NCI-H2107 treated with DMSO at 0.1 percent for 48 hours (cell line): Measurements from ENCODE around the gene SSR4.
"Not testable (repeated sequence)": the region's sequence is repeated elsewhere in the genome, so short reads cannot be mapped to it uniquely, and the experiment has no call there.

Experiments
- DNase-seq: peaks from one replicate; lab custom pipeline; 2025; ENCODE audit not compliant: unreplicated experiment; lab: John Stamatoyannopoulos, UW

The SSR4 gene

GRCh38 chrX:153803211-153804099, 9.0 kb downstream of the SSR4 start:
- DNase-seq, result no peak

- no peak for DNase-seq
Measured at GRCh38 chrX:153804100-153804595, 9.7 kb downstream of the SSR4 start.

DNA sequence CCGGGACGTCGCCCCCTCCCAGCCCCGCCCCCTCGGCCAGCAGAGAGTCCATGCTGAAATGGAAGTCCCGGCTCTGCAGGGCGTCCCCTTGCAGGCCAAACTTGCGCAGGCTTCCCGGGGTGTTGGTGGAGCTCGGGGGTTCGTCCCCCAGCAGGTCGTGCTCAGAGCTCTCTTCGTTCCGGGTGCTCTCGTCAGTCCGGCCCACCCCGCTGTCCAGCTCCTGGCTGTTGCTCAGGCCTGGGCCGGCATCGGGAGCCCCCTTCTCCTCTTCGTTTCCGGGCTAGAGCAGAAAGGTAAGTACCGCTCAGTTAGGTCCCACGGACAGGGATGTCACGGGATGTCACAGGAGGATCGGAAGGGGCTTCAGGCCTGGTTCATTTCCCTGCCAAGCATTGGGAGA, 10.2 kb downstream of the SSR4 start:
- no peak for DNase-seq

DNA sequence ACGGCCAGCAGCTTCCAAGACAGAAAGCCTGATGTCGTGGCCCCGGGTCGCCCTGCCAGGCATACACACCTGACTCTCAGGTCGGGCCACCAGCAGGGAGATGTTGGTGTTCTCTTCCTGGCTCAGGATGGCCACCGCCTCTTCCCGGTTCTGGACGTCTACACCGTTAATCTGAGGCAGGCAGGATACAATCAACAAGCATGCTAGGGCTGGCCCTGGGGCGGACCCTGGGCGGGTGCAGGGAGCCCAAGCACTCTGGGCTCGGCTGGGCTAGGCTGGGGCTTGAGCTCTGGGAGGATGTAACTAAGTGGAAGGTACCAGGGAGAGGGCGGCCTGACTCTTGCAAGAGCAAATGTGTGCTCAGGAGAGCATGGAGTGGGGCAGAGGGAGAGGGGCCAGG, 11.0 kb downstream of the SSR4 start:
- DNase-seq, result no peak

- DNase-seq, result no peak
Measured at GRCh38 chrX:153806999-153807575, 12.6 kb downstream of the SSR4 start.

DNA sequence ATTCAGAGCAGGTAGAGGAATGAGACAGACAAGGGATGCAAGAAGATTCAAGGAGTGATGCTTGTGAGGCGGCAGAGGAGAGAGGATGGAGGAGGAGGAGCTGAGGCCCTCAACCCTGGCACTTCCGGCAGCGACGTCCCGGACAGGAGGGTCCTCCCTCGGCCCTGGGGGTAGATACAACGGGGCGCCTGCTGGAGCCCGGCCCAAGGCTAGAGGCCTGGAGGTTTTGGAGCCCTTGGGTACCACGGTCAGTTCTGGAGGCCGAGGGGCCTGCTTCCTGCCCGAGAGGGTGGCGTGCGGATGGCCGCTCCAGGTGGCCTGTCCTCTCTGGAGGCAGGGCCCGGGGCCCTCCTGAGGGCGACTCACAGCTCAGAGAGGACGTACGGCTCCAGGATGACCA, 13.5 kb downstream of the SSR4 start:
- DNase-seq, result no peak

- DNase-seq, result no peak
Measured at GRCh38 chrX:153812220-153812619, 17.8 kb downstream of the SSR4 start.

DNA sequence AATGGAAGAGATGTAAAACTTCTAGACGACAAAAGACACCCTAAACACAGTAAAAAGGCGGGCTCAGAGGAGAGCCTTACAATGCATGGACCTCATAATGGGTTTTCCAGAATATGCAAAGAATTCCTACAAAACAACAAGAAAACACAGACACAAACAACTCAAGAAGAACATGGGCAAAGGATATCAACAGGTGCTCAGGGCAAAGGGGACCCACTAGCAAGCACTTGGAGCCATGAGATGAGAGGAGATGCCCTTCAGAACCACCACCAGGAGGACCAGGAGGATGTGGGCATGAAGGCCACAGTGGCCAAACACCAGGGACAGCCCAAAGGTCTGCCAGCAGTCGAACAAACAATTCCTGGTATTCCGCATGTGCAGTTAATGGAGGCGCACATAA, 18.7 kb downstream of the SSR4 start:
- no peak for DNase-seq

GRCh38 chrX:153814591-153815315, 20.3 kb downstream of the SSR4 start:
- no peak for DNase-seq

DNA sequence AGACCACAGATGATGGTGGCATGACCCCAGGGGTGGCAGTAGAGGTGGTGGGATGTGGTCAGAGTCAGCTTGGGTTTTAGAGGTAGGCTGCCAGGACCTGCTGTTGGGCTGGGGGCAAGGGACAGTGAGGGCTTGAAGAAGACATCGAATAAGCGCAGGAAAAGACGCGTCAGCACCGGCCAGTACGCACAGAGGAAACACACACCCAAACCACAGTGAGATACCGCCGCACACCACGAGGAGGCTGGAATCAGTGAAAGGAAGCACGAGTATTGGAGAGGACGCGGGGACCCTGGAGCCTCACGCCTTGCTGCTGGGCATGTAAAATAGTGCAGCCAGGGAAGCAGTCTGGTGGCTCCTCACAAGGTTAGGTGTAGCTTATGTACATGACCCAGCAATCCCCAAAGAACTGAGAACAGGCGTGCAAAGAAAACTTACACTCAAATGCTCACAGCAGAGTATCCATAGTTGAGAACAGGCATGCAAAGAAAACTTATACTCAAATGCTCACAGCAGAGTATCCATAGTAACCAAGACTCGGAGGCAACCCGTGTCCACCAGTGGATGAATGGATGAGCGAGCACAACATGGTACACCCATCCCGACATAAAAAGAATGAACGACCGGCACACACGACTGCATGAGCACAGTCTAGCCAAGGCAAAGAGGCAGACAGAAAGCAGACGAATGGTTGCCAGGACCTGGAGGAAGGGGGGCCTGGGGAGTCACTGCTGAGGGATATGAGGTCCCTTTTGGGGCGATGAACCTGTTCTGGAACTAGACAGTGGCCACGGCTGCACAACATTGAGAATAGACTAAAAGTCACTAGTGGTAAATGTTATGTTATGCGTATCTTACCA, 22.6 kb downstream of the SSR4 start:
- DNase-seq, result no peak

GRCh38 chrX:153818064-153818463, 23.6 kb downstream of the SSR4 start:
- not testable (repeated sequence) for DNase-seq

DNA sequence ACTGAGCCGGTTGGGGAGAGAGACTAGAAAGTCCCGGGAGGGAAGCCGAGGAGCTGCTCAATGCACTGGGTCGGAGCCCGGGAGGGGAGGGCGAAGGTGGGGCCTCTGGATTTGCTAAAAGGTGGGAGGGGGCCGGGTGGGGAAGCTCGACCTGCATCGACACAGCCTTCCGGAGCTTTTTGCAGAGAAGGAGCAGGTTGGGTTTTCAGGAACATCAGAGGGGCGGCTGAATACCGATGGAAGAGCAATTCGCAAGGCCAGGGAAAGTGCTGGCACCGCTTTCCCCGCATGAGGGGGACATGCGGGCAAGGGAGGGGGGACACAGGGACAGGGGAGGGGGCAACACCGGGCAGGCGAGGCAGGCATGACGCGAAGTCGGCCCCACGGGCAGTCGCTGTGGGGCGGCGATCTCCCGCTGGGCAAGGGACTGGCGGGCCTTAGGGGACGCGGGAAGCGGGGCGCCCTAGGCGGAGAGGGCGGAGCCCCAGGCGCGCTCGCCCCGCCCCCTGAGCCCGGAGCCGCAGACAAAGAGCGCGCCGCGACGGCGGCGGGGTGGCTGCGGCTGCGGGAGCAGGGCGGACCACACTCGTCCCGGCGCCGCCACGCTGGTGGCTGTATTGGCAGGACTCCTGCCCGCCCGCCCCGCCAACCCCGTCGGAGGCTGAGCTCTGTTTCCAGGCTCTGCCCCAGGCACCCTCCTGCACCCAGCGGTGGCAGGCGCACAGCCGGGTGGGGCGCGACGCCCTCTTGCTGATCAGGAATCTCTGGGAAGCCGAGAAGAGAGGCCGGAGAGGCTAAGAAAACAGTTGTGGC, 24.3 kb downstream of the SSR4 start:
- no peak for DNase-seq

GRCh38 chrX:153819384-153820040, 25.0 kb downstream of the SSR4 start:
- DNase-seq, result no peak

DNA sequence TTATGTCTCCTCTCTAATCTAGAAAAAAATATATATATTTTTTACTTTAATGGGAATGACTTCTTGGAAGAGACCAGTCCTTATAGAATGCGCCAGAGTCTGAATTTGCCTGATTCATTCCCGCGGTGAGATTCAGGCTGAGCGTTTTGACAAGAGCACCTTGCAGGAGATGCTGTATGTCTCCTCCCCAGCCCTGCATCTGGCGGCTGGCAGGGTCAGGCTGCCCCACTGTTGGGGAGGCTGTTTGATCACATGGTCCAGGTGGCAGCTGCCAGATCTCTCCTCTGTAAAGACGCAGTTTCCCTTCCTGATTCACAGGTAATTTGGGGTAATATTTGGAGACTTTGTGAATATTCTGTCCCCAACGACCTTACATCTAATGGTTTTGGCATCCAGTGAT, 26.1 kb downstream of the SSR4 start:
- no peak for DNase-seq

DNA sequence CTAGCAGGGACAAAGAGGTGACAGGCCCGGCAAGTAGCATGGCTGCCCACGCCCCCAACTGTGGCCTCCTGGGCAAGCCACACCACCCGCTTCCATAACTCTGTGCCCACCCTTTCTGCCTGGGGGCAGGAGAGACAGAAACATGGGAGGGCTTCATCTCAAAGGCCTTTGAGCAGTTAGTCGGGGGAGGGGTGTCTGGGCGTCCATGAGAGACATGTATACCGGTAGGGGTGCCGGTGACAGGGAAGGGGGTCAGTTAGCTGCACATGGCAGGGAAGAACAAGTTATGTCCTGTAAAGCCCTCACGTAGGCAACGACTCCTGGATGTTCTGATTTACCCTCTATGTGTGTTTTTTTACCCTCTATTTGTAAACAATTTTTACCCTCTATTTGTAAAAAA, 26.6 kb downstream of the SSR4 start:
- no peak for DNase-seq

DNA sequence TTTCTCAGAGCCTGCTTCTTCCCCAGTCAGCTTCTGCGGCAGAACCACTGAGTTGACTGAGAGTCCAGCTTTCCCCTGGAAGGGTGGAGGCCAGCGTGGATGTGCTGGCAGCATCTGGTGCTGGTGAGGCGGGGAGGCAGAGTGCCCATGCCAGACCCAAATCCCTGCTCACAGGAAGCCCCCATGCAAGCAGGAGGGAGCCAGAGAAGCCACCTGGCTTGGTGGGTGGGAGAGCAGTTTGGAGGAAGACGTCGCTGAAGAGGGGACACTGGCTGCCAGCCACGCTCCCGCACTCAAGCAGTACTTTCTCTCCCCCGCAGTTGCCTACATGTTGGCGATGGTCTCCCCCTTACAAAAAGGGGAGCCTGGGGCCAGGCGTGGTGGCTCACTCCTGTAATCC, 29.9 kb downstream of the SSR4 start:
- DNase-seq, result no peak

DNA sequence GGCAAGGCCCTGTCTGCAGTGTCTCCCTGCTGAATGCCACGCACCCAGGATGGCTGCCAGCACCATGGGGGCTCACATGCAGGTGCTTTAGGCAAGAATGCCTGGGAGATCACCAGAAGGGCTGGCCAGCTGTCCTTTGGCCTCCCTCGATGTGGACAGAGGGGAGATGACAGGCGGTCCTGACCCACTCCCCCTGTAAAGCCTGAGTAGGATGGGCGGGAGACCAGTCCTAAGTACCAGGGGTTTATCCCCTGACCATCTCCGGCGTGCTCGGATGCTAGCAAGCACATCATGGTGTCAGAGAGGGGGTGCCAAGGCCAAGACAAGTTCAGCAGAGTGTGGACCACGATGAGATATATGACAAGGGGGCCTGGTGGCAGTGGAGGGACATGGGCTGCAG, 30.6 kb downstream of the SSR4 start:
- DNase-seq, result no peak

GRCh38 chrX:153827016-153827415, 32.5 kb downstream of the SSR4 start:
- DNase-seq, result no peak

DNA sequence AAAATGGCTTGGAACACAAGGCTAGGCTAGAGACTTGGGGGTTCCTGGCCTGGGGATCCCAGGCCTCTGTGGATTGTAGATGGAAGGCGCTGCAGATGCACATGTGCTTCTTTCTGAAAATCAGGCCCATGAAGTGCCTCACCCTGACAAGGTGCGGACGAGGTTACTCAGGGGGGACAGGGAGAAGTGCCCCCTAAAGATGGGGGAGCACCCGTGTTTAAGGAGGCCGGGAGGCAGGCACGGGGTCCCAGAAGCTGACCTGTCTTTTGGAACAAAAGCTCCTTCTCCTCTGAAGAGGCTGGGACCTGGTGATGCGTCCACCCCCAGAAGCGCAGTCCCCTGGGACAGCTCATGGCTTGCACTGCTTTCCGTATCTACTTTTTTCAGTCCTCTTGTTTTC, 33.4 kb downstream of the SSR4 start:
- DNase-seq, result no peak

DNA sequence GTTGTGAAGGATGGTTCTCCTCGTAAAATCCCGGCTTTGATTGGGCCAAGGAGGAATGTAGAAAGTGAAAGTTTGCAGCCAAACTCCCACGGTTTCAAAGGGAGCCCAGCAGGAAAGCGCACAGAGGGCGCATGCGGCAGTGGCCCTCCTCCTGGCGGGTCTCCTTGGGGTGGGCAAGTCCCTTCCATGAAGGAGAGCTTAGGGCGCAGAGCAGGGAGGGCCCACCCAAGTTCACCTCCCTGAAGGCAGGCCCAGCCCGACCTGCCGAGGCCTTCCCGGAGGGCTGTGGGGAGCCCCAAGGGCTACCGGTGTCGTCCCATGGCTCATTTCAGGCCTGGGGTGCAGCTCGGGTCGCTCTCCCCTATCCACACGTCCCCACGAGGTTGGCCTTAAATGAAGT, 33.8 kb downstream of the SSR4 start:
- DNase-seq, result no peak
